ENCODE data around the gene RBM39. TPM values are rescaled to one million over a fixed set of nuclear protein-coding genes. Genes with fewer than 3 reads are reported as not detected.

Gene RBM39
- total and polyA plus RNA-seq, 2 experiments from 2014 or later, result 247 to 270 TPM

DNA sequence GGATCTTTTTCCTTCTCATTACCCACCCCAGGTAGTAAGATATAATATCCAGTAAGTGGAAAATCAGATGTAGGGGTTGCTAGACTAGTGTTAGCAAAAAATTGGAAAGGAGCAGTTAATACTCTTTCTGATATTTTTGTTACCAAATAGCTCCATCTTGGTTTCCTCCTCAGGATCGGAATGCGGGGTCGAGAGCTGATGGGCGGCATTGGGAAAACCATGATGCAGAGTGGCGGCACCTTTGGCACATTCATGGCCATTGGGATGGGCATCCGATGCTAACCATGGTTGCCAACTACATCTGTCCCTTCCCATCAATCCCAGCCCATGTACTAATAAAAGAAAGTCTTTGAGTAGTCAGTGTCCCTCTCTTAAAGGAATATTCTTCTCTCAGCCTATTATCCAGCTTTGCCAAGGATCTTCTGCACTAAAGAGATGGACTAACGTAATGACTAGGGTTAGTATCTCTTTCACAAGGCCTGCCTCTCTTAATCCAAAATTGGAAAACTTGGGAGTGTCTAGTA, 41.4 kb downstream of the RBM39 start:
- Histone ChIP-seq H4K20me1 (ENCODE audit: insufficient read depth) (no peaks in the 10 kb centered on the region; the same call in 1 of the 2 replicates), H3K9me2 (ENCODE audit: insufficient read depth) (no peaks in the 10 kb centered on the region), H3K9ac (peak overlapping the region; percentile 96), H3F3A (ENCODE audit: insufficient read depth) (peaks cover 63% of the 10 kb centered on the region), H2AFZ (no peak overlapping the region), H3K4me1 (ENCODE audit: insufficient read depth) (peaks cover 48% of the 10 kb centered on the region), H3K4me3 (peak overlapping the region; percentile 94), H3K36me3 (ENCODE audit: low read depth) (peaks cover 39% of the 10 kb centered on the region), H3K27me3 (replicated peaks; ENCODE audit: insufficient read depth) (no peaks in the 10 kb centered on the region), H3K4me2 (ENCODE audit: unreplicated experiment) (peak overlapping the region; percentile 93), H3K9me3 (ENCODE audit: low read depth) (no peaks in the 10 kb centered on the region), H3K79me2 (ENCODE audit: insufficient read depth) (peaks cover 80% of the 10 kb centered on the region), H3K27ac (peak overlapping the region; percentile 91)
- DNase-seq, result peak; percentile 45
- in situ Hi-C loops (cut with MboI), result no loop called here
- 74 to 77% methylated on average over 7 of the region's 7 CpGs for WGBS, 2 experiments (ENCODE audit: low coverage in 1 of 2, low lambda C conversion rate in 2 of 2, missing lambda C conversion rate in 2 of 2)
- no peak for TF ChIP-seq EZH2phosphoT487 (IDR thresholded peaks at IDR 0.05; ENCODE audit: insufficient read depth, low read depth)
- no peak for TF ChIP-seq EZH2 (IDR thresholded peaks at IDR 0.05; ENCODE audit: insufficient read depth, poor library complexity, severe bottlenecking)

DNA sequence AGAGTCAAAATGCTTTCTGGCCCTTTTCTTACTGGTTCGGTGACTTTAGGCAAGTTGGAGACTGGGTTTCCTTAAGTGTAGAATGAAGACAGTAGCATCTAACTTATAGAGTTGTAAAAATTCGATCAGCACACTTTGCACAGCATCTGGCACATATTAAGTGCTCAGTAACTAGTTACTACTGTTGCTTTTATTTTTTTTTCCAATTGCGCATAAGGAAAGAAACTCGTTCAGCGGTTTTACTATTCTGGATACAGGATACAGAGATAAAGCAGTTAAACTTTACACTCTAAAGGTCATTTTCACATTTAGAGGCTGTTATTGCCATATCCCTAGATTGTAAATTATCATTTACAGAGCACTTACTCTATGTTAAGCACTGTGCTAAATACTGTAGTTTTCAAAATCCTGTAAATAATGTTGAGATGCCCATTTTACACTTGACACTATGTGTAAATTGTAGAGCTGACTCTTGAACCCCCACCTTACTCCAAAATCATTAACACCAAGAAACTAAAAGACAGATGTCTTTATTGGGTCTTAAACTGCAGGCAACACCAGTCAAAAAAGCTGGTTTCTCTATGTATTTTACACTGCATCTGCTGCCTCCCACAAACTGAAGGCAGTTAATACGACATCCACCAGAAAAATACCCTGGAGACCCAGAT, 42.0 kb downstream of the RBM39 start:
- Histone ChIP-seq H3K9ac (peak overlapping the region; percentile 96), H3K4me1 (ENCODE audit: insufficient read depth) (peaks cover 48% of the 10 kb centered on the region), H3K9me3 (ENCODE audit: low read depth) (no peaks in the 10 kb centered on the region), H3K9me2 (ENCODE audit: insufficient read depth) (no peaks in the 10 kb centered on the region), H4K20me1 (ENCODE audit: insufficient read depth) (no peaks in the 10 kb centered on the region; the same call in 1 of the 2 replicates), H3K36me3 (ENCODE audit: low read depth) (peaks cover 33% of the 10 kb centered on the region), H3K27me3 (replicated peaks; ENCODE audit: insufficient read depth) (no peaks in the 10 kb centered on the region), H3K79me2 (ENCODE audit: insufficient read depth) (peaks cover 80% of the 10 kb centered on the region), H3F3A (ENCODE audit: insufficient read depth) (peaks cover 57% of the 10 kb centered on the region), H3K27ac (peak overlapping the region; percentile 91), H3K4me3 (peak overlapping the region; percentile 94), H3K4me2 (ENCODE audit: unreplicated experiment) (peak overlapping the region; percentile 93), H2AFZ (peak overlapping the region; percentile 84)
- WGBS, 2 experiments (ENCODE audit: low coverage in 1 of 2, low lambda C conversion rate in 2 of 2, missing lambda C conversion rate in 2 of 2), result 9 to 10% methylated on average over 6 of the region's 6 CpGs
- in situ Hi-C loops (cut with MboI), result no loop called here
- DNase-seq, result no peak
- TF ChIP-seq EZH2 (IDR thresholded peaks at IDR 0.05; ENCODE audit: insufficient read depth, poor library complexity, severe bottlenecking) (no peak), EZH2phosphoT487 (IDR thresholded peaks at IDR 0.05; ENCODE audit: insufficient read depth, low read depth) (no peak)

DNA sequence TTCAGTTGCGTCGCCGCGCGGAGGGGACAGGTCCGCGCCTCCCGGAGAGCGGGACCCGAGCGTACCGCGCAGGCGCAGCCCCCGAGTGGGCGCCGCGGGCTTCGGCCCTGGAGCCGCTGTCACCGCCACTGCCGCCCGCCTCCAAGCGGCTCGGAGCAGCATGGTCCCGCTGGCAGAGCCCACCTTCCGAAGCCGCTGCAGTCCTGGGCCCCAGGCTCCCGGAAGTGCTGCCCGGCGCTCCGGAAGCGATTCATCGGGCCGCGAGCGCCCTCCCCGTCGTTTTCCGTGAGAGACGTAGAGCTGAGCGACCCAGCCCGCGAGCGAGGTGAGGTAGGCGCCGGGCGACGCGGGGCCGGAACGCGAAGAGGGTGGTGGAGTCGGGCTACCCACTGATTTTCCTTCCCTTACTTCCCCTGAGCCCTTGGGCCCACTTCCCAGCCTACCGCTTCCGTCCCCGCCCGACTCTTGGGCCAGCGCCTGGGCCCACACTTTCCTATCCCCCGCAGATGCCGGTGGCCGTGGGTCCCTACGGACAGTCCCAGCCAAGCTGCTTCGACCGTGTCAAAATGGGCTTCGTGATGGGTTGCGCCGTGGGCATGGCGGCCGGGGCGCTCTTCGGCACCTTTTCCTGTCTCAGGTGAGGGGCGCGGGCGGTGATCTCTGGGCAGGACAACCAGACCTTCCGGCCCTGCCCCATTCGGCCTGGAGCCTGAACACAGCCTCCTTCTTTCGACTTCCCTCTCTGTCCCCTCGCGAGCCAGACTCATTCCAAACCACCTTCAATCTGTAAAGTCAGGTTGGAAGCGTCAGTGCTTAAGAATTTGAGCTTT, 42.7 kb downstream of the RBM39 start, which contains the start of the genes NFS1 and ROMO1:
Gene NFS1, minus strand, starts transcription at position 226 of the 830 bp plus-strand sequence. Its CDS starts 64 bp downstream, at position 162.
Gene ROMO1, plus strand, starts transcription at position 279 of the 830 bp plus-strand sequence. Its CDS starts 228 bp downstream, at position 507.
- Histone ChIP-seq H3K79me2 (ENCODE audit: insufficient read depth) (peaks cover 75% of the 10 kb centered on the region), H2AFZ (peak within 1 kb of the TSS; percentile 84), H3K4me1 (ENCODE audit: insufficient read depth) (peaks cover 45% of the 10 kb centered on the region), H3K27ac (peak within 1 kb of the TSS; percentile 91), H3K9me3 (ENCODE audit: low read depth) (no peaks in the 10 kb centered on the region), H3K9ac (peak within 1 kb of the TSS; percentile 96), H3K9me2 (ENCODE audit: insufficient read depth) (no peaks in the 10 kb centered on the region), H4K20me1 (ENCODE audit: insufficient read depth) (no peaks in the 10 kb centered on the region; the same call in 1 of the 2 replicates), H3K4me3 (peak within 1 kb of the TSS; percentile 94), H3F3A (ENCODE audit: insufficient read depth) (peaks cover 50% of the 10 kb centered on the region), H3K27me3 (replicated peaks; ENCODE audit: insufficient read depth) (no peaks in the 10 kb centered on the region), H3K36me3 (ENCODE audit: low read depth) (peaks cover 25% of the 10 kb centered on the region), H3K4me2 (ENCODE audit: unreplicated experiment) (peak within 1 kb of the TSS; percentile 93)
- 1% methylated on average over 61 to 68 of the region's 81 CpGs for WGBS, 2 experiments (ENCODE audit: low coverage in 1 of 2, low lambda C conversion rate in 2 of 2, missing lambda C conversion rate in 2 of 2)
- peak; percentile 96 for DNase-seq
- in situ Hi-C loops (cut with MboI), result no loop called here
- TF ChIP-seq EZH2 (IDR thresholded peaks at IDR 0.05; ENCODE audit: insufficient read depth, poor library complexity, severe bottlenecking) (no peak), EZH2phosphoT487 (IDR thresholded peaks at IDR 0.05; ENCODE audit: insufficient read depth, low read depth) (no peak)
